ENCODE data around the gene IRAK3.

The IRAK3 gene

GRCh38 chr12:66188584-66189485 lies at the start of gene IRAK3:
TSS of gene IRAK3 (plus strand) at chr12:66189214. CDS start at chr12:66189300, 86 bp downstream.
- peak; percentile 83 for ATAC-seq
- DNase-seq, result peak; percentile 51

GRCh38 chr12:66139328-66139727 lies 49.7 kb upstream of the IRAK3 start:
- ATAC-seq, result no peak
- DNase-seq, result no peak

- no peak for DNase-seq
- no peak for ATAC-seq
These were observed 48.3 kb upstream of the IRAK3 start for GRCh38 chr12:66140731-66141130.

- DNase-seq (no peak), ATAC-seq (no peak)
These were observed 47.7 kb upstream of the IRAK3 start for GRCh38 chr12:66141299-66141698.

GRCh38 chr12:66142826-66143225 lies 46.2 kb upstream of the IRAK3 start:
- ATAC-seq (no peak), DNase-seq (no peak)

GRCh38 chr12:66143868-66144267 lies 45.1 kb upstream of the IRAK3 start:
- DNase-seq (no peak), ATAC-seq (no peak)

- ATAC-seq (no peak), DNase-seq (no peak)
These were observed 43.9 kb upstream of the IRAK3 start for GRCh38 chr12:66144791-66145754.

- DNase-seq, result no peak
- ATAC-seq, result no peak
These were observed 39.2 kb upstream of the IRAK3 start for GRCh38 chr12:66149702-66150398.

- ATAC-seq, result no peak
- no peak for DNase-seq
These were observed 36.3 kb upstream of the IRAK3 start for GRCh38 chr12:66152732-66153131.

- DNase-seq (no peak), ATAC-seq (no peak)
These were observed 34.2 kb upstream of the IRAK3 start for GRCh38 chr12:66154776-66155175.

GRCh38 chr12:66156654-66157053 lies 32.4 kb upstream of the IRAK3 start:
- ATAC-seq, result no peak

GRCh38 chr12:66159123-66159522 lies 29.9 kb upstream of the IRAK3 start:
- no peak for ATAC-seq
- DNase-seq, result no peak

More at GRCh38 chr12:66156654-66157053, 32.4 kb upstream of the IRAK3 start:
- DNase-seq, result no peak

GRCh38 chr12:66160704-66161103 lies 28.3 kb upstream of the IRAK3 start:
- DNase-seq, result no peak
- ATAC-seq, result no peak

- no peak for ATAC-seq
- no peak for DNase-seq
These were observed 26.3 kb upstream of the IRAK3 start for GRCh38 chr12:66162701-66163100.

- DNase-seq (no peak), ATAC-seq (no peak)
These were observed 25.7 kb upstream of the IRAK3 start for GRCh38 chr12:66163289-66163688.

GRCh38 chr12:66164349-66164821 lies 24.6 kb upstream of the IRAK3 start:
- no peak for DNase-seq
- ATAC-seq, result no peak

- ATAC-seq, result no peak
- no peak for DNase-seq
These were observed 23.9 kb upstream of the IRAK3 start for GRCh38 chr12:66165141-66165540.

GRCh38 chr12:66166561-66166960 lies 22.5 kb upstream of the IRAK3 start:
- DNase-seq, result no peak

GRCh38 chr12:66168410-66168809 lies 20.6 kb upstream of the IRAK3 start:
- DNase-seq (no peak), ATAC-seq (no peak)

More at GRCh38 chr12:66166561-66166960, 22.5 kb upstream of the IRAK3 start:
- no peak for ATAC-seq

- ATAC-seq (peak; percentile 89), DNase-seq (peak; percentile 90)
These were observed 19.5 kb upstream of the IRAK3 start, which contains the start of gene TMBIM4 for GRCh38 chr12:66169221-66170170. TSS of gene TMBIM4 (minus strand) at chr12:66169996. CDS start at chr12:66169951, 45 bp downstream.

GRCh38 chr12:66170606-66171005 lies 18.4 kb upstream of the IRAK3 start:
- ATAC-seq (no peak), DNase-seq (no peak)

Measured in stimulated activated naive CD8-positive, alpha-beta T cell treated with anti-CD3 and anti-CD28 coated beads, Interleukin-15, Interleukin-2, amounts not matched to agents 100 U/mL and 50 U/mL, for 24 hours (primary cell).